Measurements from ENCODE around the gene RPN1.

DNA sequence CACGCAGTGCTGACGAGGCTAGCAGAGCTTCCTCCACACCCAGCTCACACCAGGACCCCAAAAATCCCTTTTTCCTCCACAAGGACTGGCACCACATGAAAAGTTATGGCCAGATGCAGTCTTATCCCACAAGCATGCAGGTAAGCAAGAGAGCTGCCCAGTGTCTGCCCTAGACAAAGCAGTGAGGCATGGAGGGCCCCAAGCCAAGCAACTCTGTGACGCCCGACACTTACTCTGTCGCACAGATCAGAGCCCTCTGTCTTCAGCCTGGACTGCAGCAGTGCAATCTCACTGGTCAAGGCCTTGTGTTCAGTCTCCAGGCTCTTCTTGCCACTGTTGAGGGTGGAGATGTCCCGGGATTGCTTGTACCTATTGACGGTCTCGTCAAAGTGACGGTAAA, 28.7 kb downstream of the RPN1 start:
- TF ChIP-seq CHD2 (IDR thresholded peaks at IDR 0.05; ENCODE audit: low read depth, low read length) (no peak), ZNF552 (CRISPR knock-in tag; IDR thresholded peaks at IDR 0.05; ENCODE audit: borderline replicate concordance) (no peak), LCORL (IDR thresholded peaks at IDR 0.05) (no peak), LCORL (CRISPR knock-in tag; IDR thresholded peaks at IDR 0.05) (no peak), ZNF7 (CRISPR knock-in tag; IDR thresholded peaks at IDR 0.05) (no peak), NBN (conservative IDR thresholded peaks at IDR 0.05) (no peak), DMAP1 (CRISPR knock-in tag; IDR thresholded peaks at IDR 0.05) (no peak)
- TF ChIP-seq, protein P1, sequence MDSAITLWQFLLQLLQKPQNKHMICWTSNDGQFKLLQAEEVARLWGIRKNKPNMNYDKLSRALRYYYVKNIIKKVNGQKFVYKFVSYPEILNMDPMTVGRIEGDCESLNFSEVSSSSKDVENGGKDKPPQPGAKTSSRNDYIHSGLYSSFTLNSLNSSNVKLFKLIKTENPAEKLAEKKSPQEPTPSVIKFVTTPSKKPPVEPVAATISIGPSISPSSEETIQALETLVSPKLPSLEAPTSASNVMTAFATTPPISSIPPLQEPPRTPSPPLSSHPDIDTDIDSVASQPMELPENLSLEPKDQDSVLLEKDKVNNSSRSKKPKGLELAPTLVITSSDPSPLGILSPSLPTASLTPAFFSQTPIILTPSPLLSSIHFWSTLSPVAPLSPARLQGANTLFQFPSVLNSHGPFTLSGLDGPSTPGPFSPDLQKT (CRISPR knock-in tag; IDR thresholded peaks at IDR 0.05; ENCODE audit: borderline replicate concordance), result no peak
- TF ChIP-seq, protein P2, sequence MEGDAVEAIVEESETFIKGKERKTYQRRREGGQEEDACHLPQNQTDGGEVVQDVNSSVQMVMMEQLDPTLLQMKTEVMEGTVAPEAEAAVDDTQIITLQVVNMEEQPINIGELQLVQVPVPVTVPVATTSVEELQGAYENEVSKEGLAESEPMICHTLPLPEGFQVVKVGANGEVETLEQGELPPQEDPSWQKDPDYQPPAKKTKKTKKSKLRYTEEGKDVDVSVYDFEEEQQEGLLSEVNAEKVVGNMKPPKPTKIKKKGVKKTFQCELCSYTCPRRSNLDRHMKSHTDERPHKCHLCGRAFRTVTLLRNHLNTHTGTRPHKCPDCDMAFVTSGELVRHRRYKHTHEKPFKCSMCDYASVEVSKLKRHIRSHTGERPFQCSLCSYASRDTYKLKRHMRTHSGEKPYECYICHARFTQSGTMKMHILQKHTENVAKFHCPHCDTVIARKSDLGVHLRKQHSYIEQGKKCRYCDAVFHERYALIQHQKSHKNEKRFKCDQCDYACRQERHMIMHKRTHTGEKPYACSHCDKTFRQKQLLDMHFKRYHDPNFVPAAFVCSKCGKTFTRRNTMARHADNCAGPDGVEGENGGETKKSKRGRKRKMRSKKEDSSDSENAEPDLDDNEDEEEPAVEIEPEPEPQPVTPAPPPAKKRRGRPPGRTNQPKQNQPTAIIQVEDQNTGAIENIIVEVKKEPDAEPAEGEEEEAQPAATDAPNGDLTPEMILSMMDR (CRISPR knock-in tag; IDR thresholded peaks at IDR 0.05), result no peak

Data from HepG2 (cell line).